GM18526 (cell line): Measurements from ENCODE around the gene PTCD1.

ENCODE experiments used
- POLR2A ChIP-seq: IDR thresholded peaks from 3 replicates; pipeline ENCODE4 v1.6.1; 2011; ENCODE audit not compliant: insufficient read length; ENCODE audit errors: extremely low read depth

PTCD1 gene

GRCh38 chr7:99399597-99399996 lies 39.0 kb downstream of the PTCD1 start:
- no peak for TF ChIP-seq POLR2A

- TF ChIP-seq POLR2A, result no peak
Measured at GRCh38 chr7:99398891-99399445, 39.6 kb downstream of the PTCD1 start.

GRCh38 chr7:99397297-99397983 lies 41.2 kb downstream of the PTCD1 start:
- no peak for TF ChIP-seq POLR2A

- TF ChIP-seq POLR2A, result no peak
Measured at GRCh38 chr7:99396418-99397296, 41.9 kb downstream of the PTCD1 start.

GRCh38 chr7:99395616-99396327 lies 42.8 kb downstream of the PTCD1 start:
- TF ChIP-seq POLR2A, result no peak

- TF ChIP-seq POLR2A, result no peak
Measured at GRCh38 chr7:99394188-99394502, 44.5 kb downstream of the PTCD1 start.

- TF ChIP-seq POLR2A, result no peak
Measured at GRCh38 chr7:99393355-99394187, 45.0 kb downstream of the PTCD1 start.

GRCh38 chr7:99392659-99393354 lies 45.8 kb downstream of the PTCD1 start:
- peak; percentile 24 for TF ChIP-seq POLR2A

- no peak for TF ChIP-seq POLR2A
Measured at GRCh38 chr7:99392046-99392445, 46.6 kb downstream of the PTCD1 start.

GRCh38 chr7:99390941-99391602 lies 47.5 kb downstream of the PTCD1 start:
- TF ChIP-seq POLR2A, result no peak

GRCh38 chr7:99389772-99390171 lies 48.8 kb downstream of the PTCD1 start:
- no peak for TF ChIP-seq POLR2A

- no peak for TF ChIP-seq POLR2A
Measured at GRCh38 chr7:99387912-99388311, 50.7 kb downstream of the PTCD1 start.

- TF ChIP-seq POLR2A, result no peak
Measured at GRCh38 chr7:99386584-99387238, 51.9 kb downstream of the PTCD1 start.

- TF ChIP-seq POLR2A, result no peak
Measured at GRCh38 chr7:99385564-99385963, 53.0 kb downstream of the PTCD1 start.

GRCh38 chr7:99384523-99384922 lies 54.1 kb downstream of the PTCD1 start:
- no peak for TF ChIP-seq POLR2A
